HG03565 (cell line): Measurements from ENCODE around the gene ALS2CL.
"Not testable (repeated sequence)": the region's sequence is repeated elsewhere in the genome, so short reads cannot be mapped to it uniquely, and the experiment has no call there.

Experiments
- ATAC-seq: cut with Tn5 transposase; IDR thresholded peaks from one replicate; pipeline ENCODE4 v1.9.1; 2021; ENCODE audit warnings: mild to moderate bottlenecking, moderate library complexity; ENCODE audit not compliant: unreplicated experiment

The ALS2CL gene

GRCh38 chr3:46693038-46693891, at the start of gene ALS2CL:
Gene ALS2CL (minus strand): TSS chr3:46693679. CDS start chr3:46689440, 4,239 bp downstream.
- ATAC-seq, result no peak

GRCh38 chr3:46742992-46743585, 49.6 kb upstream of the ALS2CL start:
- ATAC-seq, result no peak

GRCh38 chr3:46739565-46739964, 46.1 kb upstream of the ALS2CL start:
- not testable (repeated sequence) for ATAC-seq

GRCh38 chr3:46737329-46737731, 43.9 kb upstream of the ALS2CL start:
- ATAC-seq, result no peak

- no peak for ATAC-seq
Measured at GRCh38 chr3:46736006-46736872, 42.8 kb upstream of the ALS2CL start.

GRCh38 chr3:46734773-46735172, 41.3 kb upstream of the ALS2CL start:
- no peak for ATAC-seq

- no peak for ATAC-seq
Measured at GRCh38 chr3:46733026-46733800, 39.7 kb upstream of the ALS2CL start.

GRCh38 chr3:46731795-46732194, 38.3 kb upstream of the ALS2CL start:
- no peak for ATAC-seq

- no peak for ATAC-seq
Measured at GRCh38 chr3:46730819-46731218, 37.3 kb upstream of the ALS2CL start.

- ATAC-seq, result no peak
Measured at GRCh38 chr3:46729038-46729437, 35.6 kb upstream of the ALS2CL start.

- ATAC-seq, result no peak
Measured at GRCh38 chr3:46725621-46726314, 32.3 kb upstream of the ALS2CL start.

- no peak for ATAC-seq
Measured at GRCh38 chr3:46724424-46724823, 30.9 kb upstream of the ALS2CL start.

GRCh38 chr3:46722443-46722842, 29.0 kb upstream of the ALS2CL start:
- ATAC-seq, result no peak

GRCh38 chr3:46721009-46721408, 27.5 kb upstream of the ALS2CL start:
- ATAC-seq, result no peak

GRCh38 chr3:46719735-46720271, 26.3 kb upstream of the ALS2CL start:
- ATAC-seq, result no peak

- ATAC-seq, result no peak
Measured at GRCh38 chr3:46719044-46719565, 25.6 kb upstream of the ALS2CL start.

- no peak for ATAC-seq
Measured at GRCh38 chr3:46717447-46718231, 24.2 kb upstream of the ALS2CL start, which contains the start of gene PRSS50. Gene PRSS50 (minus strand): TSS chr3:46717869. CDS start chr3:46717824, 45 bp downstream.
